ENCODE measurements around the gene PIGN. TPM values are rescaled to one million over a fixed set of nuclear protein-coding genes. Genes with fewer than 3 reads are reported as not detected.

The PIGN gene
- total and polyA plus RNA-seq, 2 of the 8 experiments (the other 6 are each of a cell fraction or from before 2014, with no cell fraction given): 20.9 to 26.3 TPM

DNA sequence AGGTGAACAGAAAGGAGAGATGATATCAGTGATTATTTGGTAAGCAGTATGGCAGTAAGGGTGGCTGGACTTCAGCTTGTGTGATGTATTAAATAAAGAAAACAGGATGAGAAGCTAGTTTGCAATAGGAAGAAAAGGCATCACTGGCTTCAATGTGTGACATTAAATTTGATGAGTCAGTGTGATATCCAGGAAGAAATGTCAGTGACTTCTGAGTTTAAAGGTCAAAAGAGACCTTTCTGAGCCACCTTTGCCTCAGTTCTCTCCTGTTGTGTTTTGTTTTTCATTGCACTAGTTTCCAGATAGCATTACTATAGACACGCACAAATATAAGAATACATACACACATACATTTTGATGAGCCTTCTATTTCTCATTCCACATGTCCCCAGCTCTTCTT, 105.6 kb downstream of the PIGN start (continued):
- TF ChIP-seq, protein P1, sequence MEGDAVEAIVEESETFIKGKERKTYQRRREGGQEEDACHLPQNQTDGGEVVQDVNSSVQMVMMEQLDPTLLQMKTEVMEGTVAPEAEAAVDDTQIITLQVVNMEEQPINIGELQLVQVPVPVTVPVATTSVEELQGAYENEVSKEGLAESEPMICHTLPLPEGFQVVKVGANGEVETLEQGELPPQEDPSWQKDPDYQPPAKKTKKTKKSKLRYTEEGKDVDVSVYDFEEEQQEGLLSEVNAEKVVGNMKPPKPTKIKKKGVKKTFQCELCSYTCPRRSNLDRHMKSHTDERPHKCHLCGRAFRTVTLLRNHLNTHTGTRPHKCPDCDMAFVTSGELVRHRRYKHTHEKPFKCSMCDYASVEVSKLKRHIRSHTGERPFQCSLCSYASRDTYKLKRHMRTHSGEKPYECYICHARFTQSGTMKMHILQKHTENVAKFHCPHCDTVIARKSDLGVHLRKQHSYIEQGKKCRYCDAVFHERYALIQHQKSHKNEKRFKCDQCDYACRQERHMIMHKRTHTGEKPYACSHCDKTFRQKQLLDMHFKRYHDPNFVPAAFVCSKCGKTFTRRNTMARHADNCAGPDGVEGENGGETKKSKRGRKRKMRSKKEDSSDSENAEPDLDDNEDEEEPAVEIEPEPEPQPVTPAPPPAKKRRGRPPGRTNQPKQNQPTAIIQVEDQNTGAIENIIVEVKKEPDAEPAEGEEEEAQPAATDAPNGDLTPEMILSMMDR (IDR thresholded peaks at IDR 0.05; ENCODE audit: control extremely low read depth in 1 of 3, insufficient read depth in 1 of 3, low read depth in 1 of 3, low read length in 3 of 3): no peak
- no peak for TF ChIP-seq KDM5A (IDR thresholded peaks at IDR 0.05; ENCODE audit: low read length)

Data from H1 (cell line).